Right atrium auricular region (tissue), 2 donors: Measurements from ENCODE around the gene EFHD1. TPM values are rescaled to one million over a fixed set of nuclear protein-coding genes. Genes with fewer than 3 reads are reported as not detected.

ENCODE experiments used
- DNase-seq: peaks from one replicate; pipeline ENCODE4 v3.0.0-alpha.2; 2019; ENCODE audit warnings: low spot score
- H3K27ac ChIP-seq, 2 donors: fragments of 200-600 bp; sonication (generic); 1 replicate in 1 of 2; 2 replicates in 1 of 2; pipeline ENCODE4 v1.5.1; 2016 to 2019
- H3K27me3 ChIP-seq, 2 donors: fragments of 200-600 bp; sonication (generic); one replicate each; pipeline versions ENCODE4 v1.5.1 to v1.6.0; 2017 to 2019
- H3K36me3 ChIP-seq: fragments of 200-600 bp; sonication (generic); one replicate; pipeline ENCODE4 v1.5.1; 2016
- H3K4me1 ChIP-seq, 2 donors: fragments of 200-600 bp; sonication (generic); one replicate each; pipeline versions ENCODE4 v1.5.1 to v1.6.0; 2017 to 2019
- H3K4me3 ChIP-seq, 2 donors: fragments of 200-600 bp; sonication (generic); 1 replicate in 1 of 2; 2 replicates in 1 of 2; pipeline ENCODE4 v1.5.1; 2017 to 2019; ENCODE audit warnings: mild to moderate bottlenecking in 1 of 2, moderate library complexity in 1 of 2
- H3K9me3 ChIP-seq, 2 donors: fragments of 200-600 bp; sonication (generic); one replicate each; pipeline ENCODE4 v1.5.1; 2019
- total RNA-seq, 2 donors: library from RNA; depleted of rRNA; stranded (reverse); fragments of >200 nt; gene quantifications; one replicate each; pipeline ENCODE4 v1.1.0, GENCODE V29; 2016
- TF ChIP-seq, protein P1 (sequence below), 2 donors: fragments of 200-600 bp; sonication (generic); IDR thresholded peaks; one replicate each; pipeline ENCODE4 v1.5.1; 2019; ENCODE audit warnings: antibody characterized with exemption in 2 of 2

Gene EFHD1
- total RNA-seq, 2 donors from 2014 or later = 11.4 to 11.5 TPM

DNA sequence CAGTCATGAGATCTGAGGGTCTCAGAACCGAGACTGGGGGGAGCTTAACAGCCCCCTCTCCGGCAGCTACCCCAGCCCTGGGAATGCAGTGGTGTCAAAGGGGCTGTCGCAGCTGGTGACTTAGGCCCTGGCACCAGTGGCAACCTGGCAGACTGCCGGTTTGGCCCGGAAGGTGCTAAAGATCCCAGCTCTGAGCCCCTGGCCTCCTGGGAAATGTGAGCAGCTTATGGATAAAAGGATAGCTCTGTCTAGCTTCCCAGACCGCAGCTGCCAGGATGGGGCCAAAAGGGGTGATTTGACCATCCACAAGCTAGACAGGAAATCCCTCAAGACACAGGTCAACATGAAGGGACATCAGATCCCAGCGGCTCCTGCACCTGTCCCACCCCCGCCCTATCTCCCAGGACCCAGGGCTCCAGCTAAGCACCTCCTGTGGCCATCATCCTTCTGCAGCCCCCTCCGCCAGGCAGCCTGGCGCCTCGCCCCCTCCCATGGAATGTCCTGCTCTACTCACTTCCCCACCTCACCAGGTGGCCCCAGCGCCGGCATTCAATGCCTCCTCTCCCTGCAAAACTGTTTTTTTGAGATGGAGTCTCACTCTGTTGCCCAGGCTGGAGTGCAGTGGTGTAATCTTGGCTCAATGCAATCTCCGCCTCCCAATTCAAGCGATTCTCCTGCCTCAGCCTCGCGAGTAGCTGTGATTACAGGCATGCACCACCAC lies 33.2 kb upstream of the EFHD1 start:
- TF ChIP-seq, protein P1, sequence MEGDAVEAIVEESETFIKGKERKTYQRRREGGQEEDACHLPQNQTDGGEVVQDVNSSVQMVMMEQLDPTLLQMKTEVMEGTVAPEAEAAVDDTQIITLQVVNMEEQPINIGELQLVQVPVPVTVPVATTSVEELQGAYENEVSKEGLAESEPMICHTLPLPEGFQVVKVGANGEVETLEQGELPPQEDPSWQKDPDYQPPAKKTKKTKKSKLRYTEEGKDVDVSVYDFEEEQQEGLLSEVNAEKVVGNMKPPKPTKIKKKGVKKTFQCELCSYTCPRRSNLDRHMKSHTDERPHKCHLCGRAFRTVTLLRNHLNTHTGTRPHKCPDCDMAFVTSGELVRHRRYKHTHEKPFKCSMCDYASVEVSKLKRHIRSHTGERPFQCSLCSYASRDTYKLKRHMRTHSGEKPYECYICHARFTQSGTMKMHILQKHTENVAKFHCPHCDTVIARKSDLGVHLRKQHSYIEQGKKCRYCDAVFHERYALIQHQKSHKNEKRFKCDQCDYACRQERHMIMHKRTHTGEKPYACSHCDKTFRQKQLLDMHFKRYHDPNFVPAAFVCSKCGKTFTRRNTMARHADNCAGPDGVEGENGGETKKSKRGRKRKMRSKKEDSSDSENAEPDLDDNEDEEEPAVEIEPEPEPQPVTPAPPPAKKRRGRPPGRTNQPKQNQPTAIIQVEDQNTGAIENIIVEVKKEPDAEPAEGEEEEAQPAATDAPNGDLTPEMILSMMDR (IDR thresholded peaks at IDR 0.05) = no peak
- DNase-seq = no peak
- H3K27ac ChIP-seq = no peak overlapping the region
- H3K27me3 ChIP-seq = no peaks in the 10 kb centered on the region
- H3K4me1 ChIP-seq = no peaks in the 10 kb centered on the region
- H3K36me3 ChIP-seq = no peaks in the 10 kb centered on the region
- no peak overlapping the region for H3K4me3 ChIP-seq
- no peaks in the 10 kb centered on the region for H3K9me3 ChIP-seq

DNA sequence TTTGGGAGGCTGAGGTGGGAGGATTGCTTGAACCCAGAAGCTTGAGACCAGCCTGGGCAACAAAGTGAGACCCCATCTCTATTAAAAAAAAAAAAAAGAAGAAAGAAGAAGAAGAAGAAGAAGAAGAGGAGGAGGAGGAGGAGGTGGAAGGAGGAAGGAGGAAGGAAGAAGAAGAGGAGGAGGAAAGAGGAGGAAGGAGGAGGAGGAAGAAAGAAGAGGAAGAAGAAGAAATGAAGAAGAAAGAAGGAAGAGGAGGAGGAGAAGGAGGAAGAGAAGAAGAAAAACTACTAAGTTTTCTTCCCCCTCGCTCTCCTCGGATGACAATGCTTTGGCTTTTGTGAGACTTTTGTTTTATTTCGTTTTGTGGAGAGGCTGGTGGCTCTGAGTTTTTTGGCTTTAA lies 30.1 kb upstream of the EFHD1 start:
- Histone ChIP-seq H3K36me3 (no peaks in the 10 kb centered on the region), H3K4me1 (peaks cover 0 to 3% of the 10 kb centered on the region in 2 donors), H3K27me3 (no peaks in the 10 kb centered on the region)

GRCh38 chr2:232604535-232604934 lies 28.9 kb upstream of the EFHD1 start:
- no peak for DNase-seq
- Histone ChIP-seq H3K27ac (no peak overlapping the region), H3K27me3 (no peaks in the 10 kb centered on the region), H3K36me3 (no peaks in the 10 kb centered on the region), H3K4me3 (no peak overlapping the region), H3K9me3 (no peaks in the 10 kb centered on the region), H3K4me1 (peaks cover 0 to 3% of the 10 kb centered on the region in 2 donors)
- TF ChIP-seq, protein P1 (IDR thresholded peaks at IDR 0.05) = no peak

More for the DNA sequence above, 30.1 kb upstream of the EFHD1 start:
- TF ChIP-seq, protein P1 (IDR thresholded peaks at IDR 0.05) = no peak
- no peak for DNase-seq
- H3K4me3 ChIP-seq = no peak overlapping the region
- H3K27ac ChIP-seq = no peak overlapping the region
- no peaks in the 10 kb centered on the region for H3K9me3 ChIP-seq

- Histone ChIP-seq H3K27me3 (no peaks in the 10 kb centered on the region), H3K4me3 (no peak overlapping the region), H3K36me3 (no peaks in the 10 kb centered on the region), H3K4me1 (peaks cover 0 to 3% of the 10 kb centered on the region in 2 donors), H3K27ac (no peak overlapping the region), H3K9me3 (no peaks in the 10 kb centered on the region)
- TF ChIP-seq, protein P1 (IDR thresholded peaks at IDR 0.05) = no peak
- DNase-seq = no peak
Observed at GRCh38 chr2:232607011-232607410, 26.4 kb upstream of the EFHD1 start.

GRCh38 chr2:232609607-232610006 lies 23.8 kb upstream of the EFHD1 start:
- H3K4me3 ChIP-seq = no peak overlapping the region
- H3K36me3 ChIP-seq = no peaks in the 10 kb centered on the region
- no peak for DNase-seq
- TF ChIP-seq, protein P1 (IDR thresholded peaks at IDR 0.05) = no peak
- H3K27ac ChIP-seq = no peak overlapping the region
- H3K4me1 ChIP-seq = peaks cover 0 to 3% of the 10 kb centered on the region in 2 donors
- H3K9me3 ChIP-seq = no peaks in the 10 kb centered on the region
- no peaks in the 10 kb centered on the region for H3K27me3 ChIP-seq

GRCh38 chr2:232610081-232610480 lies 23.3 kb upstream of the EFHD1 start:
- Histone ChIP-seq H3K27ac (no peak overlapping the region), H3K27me3 (no peaks in the 10 kb centered on the region), H3K4me3 (no peak overlapping the region), H3K9me3 (no peaks in the 10 kb centered on the region), H3K4me1 (peaks cover 0 to 3% of the 10 kb centered on the region in 2 donors), H3K36me3 (no peaks in the 10 kb centered on the region)
- DNase-seq = no peak
- TF ChIP-seq, protein P1 (IDR thresholded peaks at IDR 0.05) = no peak
